K562 (cell line): ENCODE measurements around the gene KRTAP8-1. TPM values are rescaled to one million over a fixed set of nuclear protein-coding genes. Genes with fewer than 3 reads are reported as not detected.

ENCODE experiments used
- ATAC-seq: fragments of 200-7000 bp; cut with Tn5 transposase; 3 replicates; pipeline ENCODE4 v1.9.1; 2020; ENCODE audit warnings: moderate library complexity
- BruUV-seq: library from RNA; stranded (reverse); fragments of 400-500 nt; replicated peaks from 2 replicates; lab custom pipeline; 2021; lab: Mats Ljungman, UMichigan
- CTCF ChIA-PET: fragments of 300-600 bp; formaldehyde crosslinking; extraction: SDS; loops from one replicate; lab custom pipeline; 2021; ENCODE audit warnings: low intra/inter-chr PET ratio; lab: Yijun Ruan, JAX
- POLR2A ChIA-PET: fragments of 300-600, 350-650 bp; sonication (Branson Sonifier 250); formaldehyde crosslinking; extraction: SDS; loops from one replicate; lab custom pipeline; 2021; ENCODE audit warnings: antibody characterized with exemption, inconsistent platforms; lab: Yijun Ruan, JAX
- DNase-seq, 4 experiments: peaks; one replicate each; pipeline versions ENCODE4 v3.0.0 to v3.0.0-alpha.2; 2011 to 2018; ENCODE audit warnings: low spot score in 3 of 4, mixed read lengths in 3 of 4; ENCODE audit errors: extremely low read depth in 1 of 4
- FAIRE-seq: peaks from 2 replicates; lab custom pipeline; 2011; peaks lifted over from hg19 to GRCh38; lab: Jason Lieb, UNC
- H2AFZ ChIP-seq: 2 replicates; pipeline ENCODE4 v1.6.0; 2011; ENCODE audit warnings: low read depth, low read length, control low read depth, inconsistent platforms
- H3K27ac ChIP-seq: fragments of 200-600 bp; 3 replicates; pipeline ENCODE4 v1.8.0; 2011; ENCODE audit warnings: low read depth, mild to moderate bottlenecking, control low read depth, inconsistent platforms, low read length, moderate library complexity, mixed read lengths; ENCODE audit errors: extremely low read depth
- H3K27me3 ChIP-seq, 2 experiments: fragments of 300-600 bp in 1 of 2; 2 replicates in 1 of 2; 3 replicates in 1 of 2; pipeline versions ENCODE4 v1.6.0 to v1.8.0; 2011; ENCODE audit warnings: inconsistent platforms in 2 of 2, low read length in 2 of 2, mild to moderate bottlenecking in 1 of 2, mixed read lengths in 1 of 2, moderate library complexity in 1 of 2; ENCODE audit not compliant: control insufficient read depth in 2 of 2, insufficient read depth in 2 of 2
- H3K36me3 ChIP-seq: fragments of 300-600 bp; 3 replicates; pipeline ENCODE4 v1.8.0; 2011; ENCODE audit warnings: mild to moderate bottlenecking, low read length, inconsistent platforms; ENCODE audit not compliant: control insufficient read depth, insufficient read depth
- H3K4me1 ChIP-seq, 2 experiments: fragments of 200-600 bp in 1 of 2; replicated peaks in 1 of 2; 2 replicates in 1 of 2; 3 replicates in 1 of 2; pipeline versions ENCODE4 v1.5.1 to v1.8.0; 2011; ENCODE audit warnings: inconsistent platforms in 2 of 2, low read length in 2 of 2, mild to moderate bottlenecking in 1 of 2, mixed read lengths in 1 of 2, moderate library complexity in 1 of 2; ENCODE audit not compliant: control insufficient read depth in 2 of 2, insufficient read depth in 2 of 2
- H3K4me2 ChIP-seq: 2 replicates; pipeline ENCODE4 v1.6.1; 2011; ENCODE audit warnings: low read length, control low read depth, inconsistent platforms, mixed read lengths; ENCODE audit not compliant: insufficient read depth
- H3K4me3 ChIP-seq: fragments of 200-600 bp; sonication (generic), shearing (Covaris generic); 2 replicates; pipeline ENCODE4 v1.5.1; 2016; ENCODE audit warnings: control low read depth, inconsistent platforms
- H3K79me2 ChIP-seq: fragments of 200-600 bp; 3 replicates; pipeline ENCODE4 v1.8.0; 2011; ENCODE audit warnings: low read length, inconsistent platforms; ENCODE audit not compliant: control insufficient read depth, insufficient read depth
- H3K9ac ChIP-seq, 2 experiments: 2 replicates each; pipeline versions ENCODE4 v1.6.0 to v1.6.1; 2011; ENCODE audit warnings: low read depth in 2 of 2, low read length in 2 of 2, control low read depth in 1 of 2, inconsistent platforms in 1 of 2, mild to moderate bottlenecking in 1 of 2, mixed read lengths in 1 of 2; ENCODE audit not compliant: insufficient read depth in 1 of 2
- H3K9me1 ChIP-seq: one replicate; pipeline ENCODE4 v1.6.0; 2011; ENCODE audit warnings: inconsistent platforms, mild to moderate bottlenecking, low read length, moderate library complexity; ENCODE audit not compliant: control insufficient read depth, insufficient read depth
- H3K9me3 ChIP-seq: replicated peaks from 2 replicates; pipeline ENCODE4 v1.5.1; 2011; ENCODE audit warnings: low read depth, low read length, inconsistent platforms; ENCODE audit not compliant: control insufficient read depth, insufficient read depth
- H4K20me1 ChIP-seq: replicated peaks from 2 replicates; pipeline ENCODE4 v1.6.1; 2011; ENCODE audit warnings: low read length, inconsistent platforms, mixed read lengths; ENCODE audit not compliant: control insufficient read depth, insufficient read depth
- CEBPB ChIP-seq: fragments of 450-650 bp; IDR thresholded peaks from 2 replicates; pipeline ENCODE4 v1.6.1; 2016; ENCODE audit warnings: missing genetic modification characterization, missing compliant biosample characterization
- FOXM1 ChIP-seq, 2 experiments: fragments of 450-650 bp in 1 of 2; sonication (generic) in 1 of 2; formaldehyde crosslinking in 1 of 2; IDR thresholded peaks; 2 replicates each; pipeline versions ENCODE4 v1.6.1 to v1.9.0; 2017 to 2022; ENCODE audit warnings: low read depth in 2 of 2, mild to moderate bottlenecking in 2 of 2, missing genetic modification reagents in 1 of 2, moderate library complexity in 1 of 2
- HNRNPUL1 ChIP-seq: fragments of 200-400 bp; formaldehyde crosslinking; IDR thresholded peaks from 2 replicates; pipeline ENCODE4 v1.6.1; 2017; ENCODE audit warnings: low read length
- MAFF ChIP-seq: IDR thresholded peaks from 2 replicates; pipeline ENCODE4 v1.6.1; 2012; ENCODE audit warnings: low read length, improper control_type of control experiment
- NFIC ChIP-seq: fragments of 450-650 bp; IDR thresholded peaks from 2 replicates; pipeline ENCODE4 v1.6.1; 2017; ENCODE audit warnings: mild to moderate bottlenecking, inconsistent platforms
- PHTF2 ChIP-seq: fragments of 250-450 bp; sonication (Bioruptor Pico); IDR thresholded peaks from 2 replicates; pipeline ENCODE4 v1.5.0; 2021; ENCODE audit warnings: mild to moderate bottlenecking
- SRSF3 ChIP-seq: fragments of 200-400 bp; formaldehyde crosslinking; IDR thresholded peaks from 2 replicates; pipeline ENCODE4 v1.6.1; 2016; ENCODE audit warnings: mild to moderate bottlenecking, low read length, moderate library complexity; ENCODE audit not compliant: insufficient read depth
- ZNF140 ChIP-seq: fragments of 250-450 bp; sonication (Bioruptor Pico); IDR thresholded peaks from 2 replicates; pipeline ENCODE4 v1.8.0; 2021; ENCODE audit warnings: moderate library complexity, mild to moderate bottlenecking, inconsistent platforms
- ZNF217 ChIP-seq: sonication (generic); formaldehyde crosslinking; IDR thresholded peaks from 2 replicates; pipeline ENCODE4 v1.8.0; 2022; ENCODE audit warnings: mild to moderate bottlenecking, missing genetic modification reagents
- WGBS: fragments of 100-300 bp; shearing (Covaris generic); methylation state at CpG from one replicate; pipeline ENCODE4 v1.1.6; 2016; ENCODE audit warnings: low coverage, mixed read lengths; ENCODE audit not compliant: insufficient coverage; ENCODE audit errors: missing lambda C conversion rate; 5-methylcytosine and 5-hydroxymethylcytosine counted together
- in situ Hi-C: fragments of 300-500 bp; cut with MboI; formaldehyde crosslinking; loops from 4 replicates; pipeline ENCODE4 v1.15.0; 2018; ENCODE audit warnings: inconsistent platforms, mixed read lengths
- intact Hi-C: fragments of 100-400 bp; cut with micrococcal nuclease; formaldehyde crosslinking; loops from 2 replicates; pipeline ENCODE4 v1.14.2; 2022
- polyA plus RNA-seq, 8 experiments: library from polyadenylated mRNA; depleted of rRNA in 4 of 8; stranded (reverse) in 5 of 8; unstranded in 3 of 8; fragments of >200 nt; fragmentation: Nextera tagmentation in 2 of 8; fragmentation: Illumina TruSeq in 1 of 8; extraction: Ambion mirVana in 2 of 8; extraction: Trizol in 1 of 8; gene quantifications; 2 replicates each; pipeline versions ENCODE4 v1.2.1 to v1.2.3, GENCODE V29; 2011 to 2014; ENCODE audit warnings: inconsistent platforms in 1 of 8, missing spikeins in 1 of 8
- total RNA-seq, 7 experiments: library from RNA; depleted of rRNA in 6 of 7; stranded (reverse); fragments of >200 nt in 6 of 7; fragmentation: Illumina TruSeq in 2 of 7; extraction: Trizol in 2 of 7; gene quantifications; 2 replicates each; pipeline versions ENCODE4 v1.2.1 to v1.2.3, GENCODE V29; 2011 to 2021; ENCODE audit warnings: low replicate concordance in 1 of 7
- TF ChIP-seq, protein P1 (sequence below), 2 experiments: IDR thresholded peaks in 1 of 2; conservative IDR thresholded peaks in 1 of 2; 2 replicates each; pipeline ENCODE4 v1.6.1; 2016; ENCODE audit warnings: low read depth in 2 of 2, mild to moderate bottlenecking in 1 of 2, missing compliant biosample characterization in 1 of 2, missing genetic modification characterization in 1 of 2, moderate library complexity in 1 of 2

Gene KRTAP8-1
- total and polyA plus RNA-seq, 9 of the 15 experiments (the other 6 are each of a cell fraction or from before 2014, with no cell fraction given), result not detected

DNA sequence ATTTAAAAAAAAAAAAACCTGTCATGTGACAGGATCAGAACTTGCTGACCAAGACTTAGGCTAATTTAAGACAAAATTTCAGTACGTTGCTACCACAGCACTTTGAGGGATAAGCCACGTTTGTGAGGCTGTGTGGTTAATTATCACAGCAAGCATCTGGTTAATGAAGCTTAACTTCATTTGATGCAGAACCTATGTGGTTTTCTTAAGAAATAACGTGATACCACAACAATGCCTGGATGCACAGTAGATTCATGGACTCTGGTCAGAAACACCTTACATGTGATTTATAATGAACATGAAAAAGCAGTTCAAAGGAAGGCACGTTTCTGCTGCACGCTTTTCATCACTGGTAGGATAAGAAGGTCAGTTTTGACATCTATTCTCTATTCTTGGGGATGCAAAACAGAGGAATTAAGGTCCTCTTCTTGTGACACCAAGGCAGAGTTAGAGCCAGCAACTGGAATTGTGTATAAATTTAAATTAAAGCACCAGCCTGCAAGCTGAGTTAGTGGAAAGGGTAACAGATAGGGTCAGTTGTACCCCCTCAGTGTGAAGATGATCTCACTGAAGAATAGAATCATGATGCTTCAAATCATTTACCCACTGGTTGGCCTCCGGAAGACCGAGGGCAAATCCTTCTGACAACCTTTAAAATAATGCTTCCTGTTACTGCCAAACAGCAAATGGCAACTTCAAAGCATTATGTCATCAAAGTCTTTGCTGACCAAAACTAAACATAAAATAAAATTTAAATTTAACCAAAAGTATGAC, 6.0 kb upstream of the KRTAP8-1 start:
- FAIRE-seq (no peak), ATAC-seq (no peak)
- Histone ChIP-seq H2AFZ (no peak overlapping the region), H3K4me3 (no peak overlapping the region), H3K9ac (no peak overlapping the region), H3K27me3 (no peaks in the 10 kb centered on the region)
- no TSS peak for BruUV-seq
- intact Hi-C loops, result no loop called here
- no peak for TF ChIP-seq ZNF217 (CRISPR knock-in tag)
- TF ChIP-seq, protein P1, sequence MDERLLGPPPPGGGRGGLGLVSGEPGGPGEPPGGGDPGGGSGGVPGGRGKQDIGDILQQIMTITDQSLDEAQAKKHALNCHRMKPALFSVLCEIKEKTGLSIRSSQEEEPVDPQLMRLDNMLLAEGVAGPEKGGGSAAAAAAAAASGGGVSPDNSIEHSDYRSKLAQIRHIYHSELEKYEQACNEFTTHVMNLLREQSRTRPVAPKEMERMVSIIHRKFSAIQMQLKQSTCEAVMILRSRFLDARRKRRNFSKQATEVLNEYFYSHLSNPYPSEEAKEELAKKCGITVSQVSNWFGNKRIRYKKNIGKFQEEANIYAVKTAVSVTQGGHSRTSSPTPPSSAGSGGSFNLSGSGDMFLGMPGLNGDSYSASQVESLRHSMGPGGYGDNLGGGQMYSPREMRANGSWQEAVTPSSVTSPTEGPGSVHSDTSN (CRISPR knock-in tag; IDR thresholded peaks at IDR 0.05; ENCODE audit: low read depth), result no peak
- TF ChIP-seq, protein P1 (tag; conservative IDR thresholded peaks at IDR 0.05; ENCODE audit: low read depth), result no peak
- TF ChIP-seq CEBPB (tag), result no peak
- TF ChIP-seq FOXM1 (IDR thresholded peaks at IDR 0.05; ENCODE audit: low read depth), result no peak
- no peak for TF ChIP-seq FOXM1 (CRISPR knock-in tag; IDR thresholded peaks at IDR 0.05; ENCODE audit: low read depth)
- no peak for TF ChIP-seq HNRNPUL1
- no peak for TF ChIP-seq MAFF
- TF ChIP-seq PHTF2 (CRISPR knock-in tag), result no peak
- no peak for TF ChIP-seq SRSF3
- no peak for TF ChIP-seq NFIC
- no peak for TF ChIP-seq ZNF140 (CRISPR knock-in tag)
- TF ChIP-seq, all 486 proteins: peak for 0
- H3K9me3 ChIP-seq, result no peaks in the 10 kb centered on the region; the same call in 1 of the 2 replicates
- DNase-seq, result no peak
- ChIA-PET CTCF (no interaction called here), POLR2A (no interaction called here)
- no peaks in the 10 kb centered on the region for H4K20me1 ChIP-seq
- H3K79me2 ChIP-seq, result no peaks in the 10 kb centered on the region
- no peaks in the 10 kb centered on the region for H3K9me1 ChIP-seq
- no peaks in the 10 kb centered on the region for H3K36me3 ChIP-seq
- in situ Hi-C loops, result no loop called here
- no peaks in the 10 kb centered on the region for H3K4me1 ChIP-seq
- 3% methylated on average over 7 of the region's 7 CpGs for WGBS
- no peak overlapping the region for H3K27ac ChIP-seq
- no peak overlapping the region for H3K4me2 ChIP-seq
